Psoas muscle (tissue), 8 donors: ENCODE data around the gene CDKAL1. TPM values are rescaled to one million over a fixed set of nuclear protein-coding genes. Genes with fewer than 3 reads are reported as not detected.
A peak's percentile ranks its signal among the peaks of the same experiment; 100 is the strongest.

Experiments used
- ATAC-seq, 4 donors: fragments of 200-7000 bp; cut with Tn5 transposase; one replicate each; pipeline ENCODE4 v1.9.1; 2020; ENCODE audit warnings: moderate library complexity in 3 of 4, mild to moderate bottlenecking in 2 of 4
- DNase-seq, 2 donors: peaks; one replicate each; pipeline ENCODE4 v3.0.0-alpha.2; 2020
- H3K27ac ChIP-seq: fragments of 200-600 bp; one replicate; pipeline ENCODE4 v1.8.0; 2022
- H3K27me3 ChIP-seq, 3 donors: fragments of 200-600 bp in 1 of 3; one replicate each; pipeline versions ENCODE4 v1.6.1 to v1.8.0; 2013 to 2022; ENCODE audit warnings: low read length in 2 of 3, mild to moderate bottlenecking in 2 of 3, moderate library complexity in 1 of 3; ENCODE audit not compliant: insufficient read depth in 3 of 3
- H3K36me3 ChIP-seq, 2 donors: fragments of 200-600 bp in 1 of 2; one replicate each; pipeline versions ENCODE4 v1.6.1 to v1.8.0; 2013 to 2022; ENCODE audit warnings: low read depth in 1 of 2, mild to moderate bottlenecking in 1 of 2, moderate library complexity in 1 of 2; ENCODE audit not compliant: insufficient read depth in 1 of 2
- H3K4me1 ChIP-seq: fragments of 200-600 bp; one replicate; pipeline ENCODE4 v1.8.0; 2022
- H3K4me3 ChIP-seq: fragments of 200-600 bp; one replicate; pipeline ENCODE4 v1.8.0; 2022; ENCODE audit warnings: mild to moderate bottlenecking
- H3K9me3 ChIP-seq: fragments of 200-600 bp; one replicate; pipeline ENCODE4 v1.8.0; 2022
- WGBS, 3 donors: extraction: QIAGEN DNeasy Blood & Tissue Kit; methylation state at CpG; one replicate each; pipeline versions ENCODE4 v1.1.6 to v1.1.7; 2013; 5-methylcytosine and 5-hydroxymethylcytosine counted together
- intact Hi-C, 2 donors: fragments of 100-400 bp; cut with DNase I; formaldehyde crosslinking; loops; one replicate each; pipeline versions ENCODE4 v1.11.0 to v1.14.2; 2022
- polyA plus RNA-seq, 3 donors: library from polyadenylated mRNA; stranded (reverse); fragments of 200-250 nt; gene quantifications; one replicate each; pipeline ENCODE4 v1.2.3, GENCODE V29; 2013
- total RNA-seq, 4 donors: library from RNA; stranded (reverse); fragmentation: NEBNext Ultra II Directional in 2 of 4; extraction: Animal tissue kit (Norgen Biotek cat#: 25700) in 2 of 4; gene quantifications; one replicate each; pipeline versions ENCODE4 v1.2.1 to v1.2.4, GENCODE V29; 2021 to 2023
- TF ChIP-seq, protein P1 (sequence below): fragments of 200-600 bp; IDR thresholded peaks from one replicate; pipeline ENCODE4 v1.8.0; 2022; ENCODE audit warnings: antibody characterized with exemption
- donor health status: healthy with polysubstance abuse.
- donor health status: DM: no; HTN: no; CAD: no; lungs with moderate emphysema.
- donor health status: Bipolar disorder and iron deficiency.
- donor health status: healthy.
- donor health status: DM: yes; HTN: yes; CAD: no.
- donor health status: DM: no; HTN: no; CAD: no.
- donor health status: DM: no; HTN: no; CAD: no.
- donor health status: DM: yes; HTN: yes; CAD: no.

The CDKAL1 gene
- total and polyA plus RNA-seq, 7 donors: 4.5 to 16.1 (median 12.9) TPM

GRCh38 chr6:20630617-20631548 lies 96.6 kb downstream of the CDKAL1 start:
- 57 to 73% (median 67%) methylated on average over 3 of the region's 3 CpGs for WGBS, 3 donors
- intact Hi-C loops: no loop called here
- no peak for DNase-seq
- no peaks in the 10 kb centered on the region for H3K36me3 ChIP-seq
- no peak overlapping the region for H3K4me3 ChIP-seq
- TF ChIP-seq, protein P1, sequence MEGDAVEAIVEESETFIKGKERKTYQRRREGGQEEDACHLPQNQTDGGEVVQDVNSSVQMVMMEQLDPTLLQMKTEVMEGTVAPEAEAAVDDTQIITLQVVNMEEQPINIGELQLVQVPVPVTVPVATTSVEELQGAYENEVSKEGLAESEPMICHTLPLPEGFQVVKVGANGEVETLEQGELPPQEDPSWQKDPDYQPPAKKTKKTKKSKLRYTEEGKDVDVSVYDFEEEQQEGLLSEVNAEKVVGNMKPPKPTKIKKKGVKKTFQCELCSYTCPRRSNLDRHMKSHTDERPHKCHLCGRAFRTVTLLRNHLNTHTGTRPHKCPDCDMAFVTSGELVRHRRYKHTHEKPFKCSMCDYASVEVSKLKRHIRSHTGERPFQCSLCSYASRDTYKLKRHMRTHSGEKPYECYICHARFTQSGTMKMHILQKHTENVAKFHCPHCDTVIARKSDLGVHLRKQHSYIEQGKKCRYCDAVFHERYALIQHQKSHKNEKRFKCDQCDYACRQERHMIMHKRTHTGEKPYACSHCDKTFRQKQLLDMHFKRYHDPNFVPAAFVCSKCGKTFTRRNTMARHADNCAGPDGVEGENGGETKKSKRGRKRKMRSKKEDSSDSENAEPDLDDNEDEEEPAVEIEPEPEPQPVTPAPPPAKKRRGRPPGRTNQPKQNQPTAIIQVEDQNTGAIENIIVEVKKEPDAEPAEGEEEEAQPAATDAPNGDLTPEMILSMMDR: no peak
- H3K4me1 ChIP-seq: no peaks in the 10 kb centered on the region
- no peaks in the 10 kb centered on the region for H3K9me3 ChIP-seq
- H3K27ac ChIP-seq: no peak overlapping the region
- no peaks in the 10 kb centered on the region for H3K27me3 ChIP-seq
- ATAC-seq: peak in 2 of 4 donors; percentile 35 to 51

GRCh38 chr6:20631549-20631924 lies 97.3 kb downstream of the CDKAL1 start:
- intact Hi-C loops: no loop called here
- no peak for DNase-seq
- Histone ChIP-seq H3K27ac (no peak overlapping the region), H3K4me3 (no peak overlapping the region), H3K9me3 (no peaks in the 10 kb centered on the region), H3K36me3 (no peaks in the 10 kb centered on the region), H3K27me3 (no peaks in the 10 kb centered on the region), H3K4me1 (no peaks in the 10 kb centered on the region)
- peak in 1 of 4 donors; percentile 37 for ATAC-seq
- TF ChIP-seq, protein P1: no peak
- 66 to 80% (median 75%) methylated on average over 2 of the region's 2 CpGs for WGBS, 3 donors

- no peaks in the 10 kb centered on the region for H3K4me1 ChIP-seq
- no peaks in the 10 kb centered on the region for H3K36me3 ChIP-seq
- no peaks in the 10 kb centered on the region for H3K27me3 ChIP-seq
- no peak for DNase-seq
- ATAC-seq: no peak
- 67 to 93% (median 83%) methylated on average over 4 of the region's 4 CpGs for WGBS, 3 donors
- intact Hi-C loops: no loop called here
- H3K4me3 ChIP-seq: no peak overlapping the region
- H3K9me3 ChIP-seq: no peaks in the 10 kb centered on the region
- no peak overlapping the region for H3K27ac ChIP-seq
- TF ChIP-seq, protein P1: no peak
Observed at GRCh38 chr6:20632696-20633095, 98.4 kb downstream of the CDKAL1 start.

DNA sequence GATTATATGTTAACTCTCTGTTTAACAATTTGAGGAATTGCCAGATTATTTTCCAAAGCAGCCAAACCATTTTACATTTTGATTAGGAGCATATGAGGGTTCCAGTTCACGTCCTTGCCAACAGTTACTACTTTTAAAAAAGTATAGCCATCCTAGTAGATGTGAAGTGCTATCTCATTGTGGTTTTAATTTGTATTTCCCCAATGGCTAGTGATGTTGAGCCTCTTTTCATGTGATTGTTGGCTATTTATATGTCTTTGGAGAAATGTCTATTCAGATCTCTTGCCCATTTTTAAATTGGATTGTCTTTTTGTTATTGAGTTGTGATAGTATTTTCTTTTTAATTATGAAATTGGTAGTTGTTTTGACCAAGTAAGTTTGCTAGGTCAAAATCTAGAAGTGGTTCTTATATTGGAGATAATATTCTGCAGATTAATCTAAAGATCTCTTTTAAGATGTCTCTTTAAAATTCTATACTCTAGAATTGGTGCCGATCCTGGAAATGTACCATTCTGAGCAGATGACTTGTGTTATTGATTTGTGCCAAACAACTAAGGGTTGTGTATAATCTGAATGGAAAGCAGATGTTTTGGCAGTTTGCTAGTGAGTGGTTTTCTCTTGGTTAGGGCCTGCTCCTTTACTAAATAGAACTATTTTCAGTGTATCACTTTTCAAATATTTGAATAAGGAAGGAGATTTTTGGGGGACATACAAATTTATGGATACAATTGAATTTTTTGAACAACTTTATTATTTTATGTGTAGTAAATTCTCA lies 99.5 kb downstream of the CDKAL1 start:
- no peak for ATAC-seq
- H3K4me3 ChIP-seq: no peak overlapping the region
- intact Hi-C loops: no loop called here
- no peak overlapping the region for H3K27ac ChIP-seq
- TF ChIP-seq, protein P1: no peak
- H3K27me3 ChIP-seq: no peaks in the 10 kb centered on the region
- H3K9me3 ChIP-seq: no peaks in the 10 kb centered on the region
- WGBS, 3 donors: 45 to 88% (median 68%) methylated on average over 2 of the region's 2 CpGs
- no peaks in the 10 kb centered on the region for H3K4me1 ChIP-seq
- no peak for DNase-seq
- H3K36me3 ChIP-seq: no peaks in the 10 kb centered on the region
